HFFc6 (cell line): Measurements from ENCODE around the gene SDR39U1. TPM values are rescaled to one million over a fixed set of nuclear protein-coding genes. Genes with fewer than 3 reads are reported as not detected.
"Not testable (repeated sequence)": the region's sequence is repeated elsewhere in the genome, so short reads cannot be mapped to it uniquely, and the experiment has no call there.

Experiments
- DNase-seq: peaks from one replicate; pipeline ENCODE4 v3.0.0-alpha.2; 2018
- H3K27ac Mint-ChIP-seq: 2 replicates; pipeline ENCODE4 v1.8.0; 2020; ENCODE audit warnings: mild to moderate bottlenecking, mixed read lengths
- H3K27me3 Mint-ChIP-seq: 2 replicates; pipeline ENCODE4 v1.8.0; 2021; ENCODE audit warnings: mild to moderate bottlenecking, moderate library complexity, mixed read lengths; ENCODE audit not compliant: insufficient read depth
- H3K36me3 Mint-ChIP-seq: 2 replicates; pipeline ENCODE4 v1.8.0; 2021; ENCODE audit warnings: low read depth, mixed read lengths
- H3K4me1 Mint-ChIP-seq: 2 replicates; pipeline ENCODE4 v1.8.0; 2020; ENCODE audit warnings: low read depth, mixed read lengths
- H3K4me3 Mint-ChIP-seq: 2 replicates; pipeline ENCODE4 v1.8.0; 2020; ENCODE audit warnings: mild to moderate bottlenecking, moderate library complexity, mixed read lengths
- H3K9me3 Mint-ChIP-seq: 2 replicates; pipeline ENCODE4 v1.8.0; 2020; ENCODE audit warnings: mild to moderate bottlenecking, mixed read lengths
- total RNA-seq, 6 experiments: library from RNA; stranded (reverse); fragmentation: NEBNext Ultra II Directional; extraction: Animal tissue kit (Norgen Biotek cat#: 25700); gene quantifications; 2 replicates in 1 of 6; 3 replicates in 5 of 6; pipeline ENCODE4 v1.2.3, GENCODE V29; 2021
- TF ChIP-seq, protein P1 (sequence below): fragments of 200-600 bp; sonication (generic); IDR thresholded peaks from 2 replicates; pipeline ENCODE4 v1.5.0; 2021; ENCODE audit warnings: antibody characterized with exemption, mild to moderate bottlenecking

SDR39U1 gene
- total RNA-seq, 6 experiments from 2014 or later = 29.6 to 35.7 (median 31.6) TPM

DNA sequence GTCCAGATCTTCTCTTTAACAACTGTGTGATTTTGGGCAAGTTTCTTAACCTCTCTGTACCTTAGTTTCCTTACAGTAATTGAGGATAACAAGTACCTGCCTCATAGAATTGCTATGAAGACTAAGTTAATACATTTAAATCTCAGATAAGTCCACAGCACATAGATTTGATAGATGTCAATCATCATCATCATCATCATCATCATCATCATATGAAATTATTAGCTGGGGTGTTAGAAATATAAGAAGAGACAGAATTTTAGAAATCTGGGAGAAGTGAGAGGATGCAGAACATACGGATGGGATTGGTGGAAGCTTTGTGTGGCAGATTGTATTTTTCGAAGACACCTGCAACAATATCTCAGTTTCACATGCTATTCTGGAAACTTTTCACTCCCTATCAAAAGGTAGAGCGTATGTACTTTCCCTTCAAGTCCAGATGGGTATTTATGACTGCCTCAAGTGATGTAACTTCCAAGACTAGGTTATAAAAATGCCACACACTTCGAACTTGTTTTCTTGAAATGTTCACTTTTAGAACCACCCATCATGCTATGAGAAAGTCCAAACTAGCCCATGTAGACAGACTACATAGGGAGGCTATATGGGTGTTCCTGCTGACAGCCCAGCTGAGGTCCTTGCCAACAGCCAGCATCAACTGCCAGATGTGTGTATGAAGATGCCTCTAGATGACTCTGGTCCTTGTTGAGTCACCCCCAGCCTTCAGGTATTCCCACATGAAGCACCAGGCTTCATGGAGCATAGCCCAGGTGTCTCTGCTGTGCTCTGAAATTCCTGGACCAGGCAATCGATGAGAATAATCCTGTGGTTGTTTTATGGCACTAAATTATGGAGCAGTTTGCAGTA is 20.7 kb upstream of the SDR39U1 start:
- H3K9me3 Mint-ChIP-seq = no peaks in the 10 kb centered on the region
- TF ChIP-seq, protein P1, sequence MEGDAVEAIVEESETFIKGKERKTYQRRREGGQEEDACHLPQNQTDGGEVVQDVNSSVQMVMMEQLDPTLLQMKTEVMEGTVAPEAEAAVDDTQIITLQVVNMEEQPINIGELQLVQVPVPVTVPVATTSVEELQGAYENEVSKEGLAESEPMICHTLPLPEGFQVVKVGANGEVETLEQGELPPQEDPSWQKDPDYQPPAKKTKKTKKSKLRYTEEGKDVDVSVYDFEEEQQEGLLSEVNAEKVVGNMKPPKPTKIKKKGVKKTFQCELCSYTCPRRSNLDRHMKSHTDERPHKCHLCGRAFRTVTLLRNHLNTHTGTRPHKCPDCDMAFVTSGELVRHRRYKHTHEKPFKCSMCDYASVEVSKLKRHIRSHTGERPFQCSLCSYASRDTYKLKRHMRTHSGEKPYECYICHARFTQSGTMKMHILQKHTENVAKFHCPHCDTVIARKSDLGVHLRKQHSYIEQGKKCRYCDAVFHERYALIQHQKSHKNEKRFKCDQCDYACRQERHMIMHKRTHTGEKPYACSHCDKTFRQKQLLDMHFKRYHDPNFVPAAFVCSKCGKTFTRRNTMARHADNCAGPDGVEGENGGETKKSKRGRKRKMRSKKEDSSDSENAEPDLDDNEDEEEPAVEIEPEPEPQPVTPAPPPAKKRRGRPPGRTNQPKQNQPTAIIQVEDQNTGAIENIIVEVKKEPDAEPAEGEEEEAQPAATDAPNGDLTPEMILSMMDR = no peak
- peaks cover 6% of the 10 kb centered on the region; the same call in 1 of the 2 replicates for H3K4me1 Mint-ChIP-seq
- no peaks in the 10 kb centered on the region for H3K36me3 Mint-ChIP-seq
- no peak overlapping the region for H3K27ac Mint-ChIP-seq
- no peak overlapping the region for H3K4me3 Mint-ChIP-seq
- no peak for DNase-seq
- H3K27me3 Mint-ChIP-seq = no peaks in the 10 kb centered on the region

DNA sequence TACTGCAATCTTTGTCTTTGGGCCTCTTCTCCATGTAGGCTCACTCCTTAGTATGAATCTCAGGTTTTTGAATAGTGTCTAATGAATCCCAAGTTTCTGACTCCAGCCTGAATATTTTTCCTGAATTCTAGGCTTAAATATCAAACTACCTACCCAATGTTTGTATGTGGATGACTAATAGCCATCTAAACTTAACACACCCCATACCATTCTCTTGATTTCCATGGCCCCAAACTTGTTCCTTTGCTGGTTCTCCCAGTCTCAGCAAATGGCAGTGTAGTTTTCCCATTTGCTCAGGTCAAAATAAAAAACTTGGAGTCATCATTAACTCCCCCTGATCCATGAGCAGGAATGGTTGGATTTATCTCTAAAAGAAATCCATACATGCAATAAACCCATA is 18.8 kb upstream of the SDR39U1 start:
- Mint-ChIP-seq H3K27ac (no peak overlapping the region), H3K36me3 (peaks cover 5% of the 10 kb centered on the region; the same call in 1 of the 2 replicates), H3K9me3 (no peaks in the 10 kb centered on the region), H3K4me1 (peaks cover 6% of the 10 kb centered on the region; the same call in 1 of the 2 replicates), H3K27me3 (no peaks in the 10 kb centered on the region; the same call in 1 of the 2 replicates), H3K4me3 (no peak overlapping the region)
- DNase-seq = no peak
- TF ChIP-seq, protein P1 = no peak

- Mint-ChIP-seq H3K27me3 (no peaks in the 10 kb centered on the region; the same call in 1 of the 2 replicates), H3K36me3 (peaks cover 8% of the 10 kb centered on the region), H3K9me3 (no peaks in the 10 kb centered on the region), H3K4me3 (no peak overlapping the region), H3K4me1 (peaks cover 6% of the 10 kb centered on the region; the same call in 1 of the 2 replicates), H3K27ac (no peak overlapping the region)
- TF ChIP-seq, protein P1 = no peak
- DNase-seq = no peak
Observed at GRCh38 chr14:24459331-24459730, 16.8 kb upstream of the SDR39U1 start.

GRCh38 chr14:24458736-24459135 is 16.2 kb upstream of the SDR39U1 start:
- peaks cover 14% of the 10 kb centered on the region for H3K36me3 Mint-ChIP-seq
- TF ChIP-seq, protein P1 = no peak
- H3K27ac Mint-ChIP-seq = no peak overlapping the region
- no peak for DNase-seq
- no peaks in the 10 kb centered on the region; the same call in 1 of the 2 replicates for H3K27me3 Mint-ChIP-seq
- H3K4me1 Mint-ChIP-seq = peaks cover 6% of the 10 kb centered on the region; the same call in 1 of the 2 replicates
- no peak overlapping the region for H3K4me3 Mint-ChIP-seq
- H3K9me3 Mint-ChIP-seq = peaks cover 4% of the 10 kb centered on the region; the same call in 1 of the 2 replicates

GRCh38 chr14:24456980-24457379 is 14.4 kb upstream of the SDR39U1 start:
- Mint-ChIP-seq H3K4me1 (peaks cover 6% of the 10 kb centered on the region; the same call in 1 of the 2 replicates), H3K9me3 (peaks cover 5% of the 10 kb centered on the region; the same call in 1 of the 2 replicates), H3K4me3 (no peak overlapping the region), H3K27me3 (no peaks in the 10 kb centered on the region; the same call in 1 of the 2 replicates), H3K36me3 (peaks cover 22% of the 10 kb centered on the region), H3K27ac (no peak overlapping the region)
- DNase-seq = no peak
- TF ChIP-seq, protein P1 = no peak

- H3K4me1 Mint-ChIP-seq, H3K4me3 Mint-ChIP-seq, DNase-seq, H3K9me3 Mint-ChIP-seq, H3K27me3 Mint-ChIP-seq, H3K27ac Mint-ChIP-seq: not testable (repeated sequence)
- peaks cover 18% of the 10 kb centered on the region for H3K36me3 Mint-ChIP-seq
Observed at GRCh38 chr14:24450828-24451227, 8.3 kb upstream of the SDR39U1 start.
